Gastrocnemius medialis (tissue), 4 donors: ENCODE measurements around the gene PAQR8. TPM values are rescaled to one million over a fixed set of nuclear protein-coding genes. Genes with fewer than 3 reads are reported as not detected.

Experiments
- ATAC-seq, 2 donors: fragments of 150-250 bp; one replicate each; pipeline ENCODE4 v1.9.1; 2016
- DNase-seq, 2 donors: peaks; one replicate each; pipeline ENCODE4 v3.0.0-alpha.2; 2019
- H3K27ac ChIP-seq, 4 donors: fragments of 200-600 bp; sonication (generic); 1 replicate in 1 of 4; 2 replicates in 3 of 4; pipeline ENCODE4 v1.5.1; 2016 to 2018; ENCODE audit warnings: mild to moderate bottlenecking in 2 of 4, moderate library complexity in 1 of 4
- H3K27me3 ChIP-seq, 3 donors: fragments of 200-600 bp; sonication (generic) in 2 of 3; 1 replicate in 1 of 3; 2 replicates in 2 of 3; pipeline versions ENCODE4 v1.5.1 to v1.6.0; 2016 to 2019; ENCODE audit warnings: mild to moderate bottlenecking in 1 of 3, moderate library complexity in 1 of 3
- H3K36me3 ChIP-seq, 2 donors: fragments of 200-600 bp; sonication (generic) in 1 of 2; one replicate each; pipeline ENCODE4 v1.5.1; 2017 to 2018
- H3K4me1 ChIP-seq, 2 donors: fragments of 200-600 bp; sonication (generic) in 1 of 2; one replicate each; pipeline ENCODE4 v1.5.1; 2016 to 2017; ENCODE audit warnings: mild to moderate bottlenecking in 2 of 2
- H3K4me3 ChIP-seq, 4 donors: fragments of 200-600 bp; sonication (generic) in 3 of 4; 1 replicate in 1 of 4; 2 replicates in 3 of 4; pipeline ENCODE4 v1.5.1; 2016 to 2019; ENCODE audit warnings: mild to moderate bottlenecking in 2 of 4
- H3K9me3 ChIP-seq, 3 donors: fragments of 200-600 bp; sonication (generic) in 2 of 3; 1 replicate in 1 of 3; 2 replicates in 2 of 3; pipeline ENCODE4 v1.5.1; 2016 to 2019
- POLR2A ChIP-seq, 2 donors: fragments of 450-650 bp; IDR thresholded peaks; one replicate each; pipeline ENCODE4 v1.6.1; 2017; ENCODE audit warnings: antibody characterized with exemption in 2 of 2, mild to moderate bottlenecking in 2 of 2, moderate library complexity in 2 of 2
- in situ Hi-C, 4 donors: fragments of 200-750 bp; cut with MboI; loops; one replicate each; pipeline versions ENCODE4 v1.15.0 to v1.8.0; 2017; ENCODE audit warnings: low sequenced_read_pairs in 4 of 4
- intact Hi-C: fragments of 100-400 bp; cut with DNase I; formaldehyde crosslinking; loops from one replicate; pipeline ENCODE4 v1.15.1; 2023; ENCODE audit warnings: low total_unique reads
- total RNA-seq, 4 donors: library from RNA; depleted of rRNA; stranded (reverse); fragments of >200 nt; gene quantifications; one replicate each; pipeline versions ENCODE4 v1.1.0 to v1.2.3, GENCODE V29; 2016
- TF ChIP-seq, protein P1 (sequence below), 5 experiments: fragments of 450-650 bp in 3 of 5; fragments of 200-600 bp in 2 of 5; sonication (generic) in 2 of 5; IDR thresholded peaks in 4 of 5; conservative IDR thresholded peaks in 1 of 5; 1 replicate in 4 of 5; 2 replicates in 1 of 5; pipeline ENCODE4 v1.5.1; 2016 to 2019; ENCODE audit warnings: antibody characterized with exemption in 5 of 5, mild to moderate bottlenecking in 3 of 5, moderate library complexity in 3 of 5

The PAQR8 gene
- total RNA-seq, 4 donors from 2014 or later = 0.39 to 1.1 (median 0.72) TPM

DNA sequence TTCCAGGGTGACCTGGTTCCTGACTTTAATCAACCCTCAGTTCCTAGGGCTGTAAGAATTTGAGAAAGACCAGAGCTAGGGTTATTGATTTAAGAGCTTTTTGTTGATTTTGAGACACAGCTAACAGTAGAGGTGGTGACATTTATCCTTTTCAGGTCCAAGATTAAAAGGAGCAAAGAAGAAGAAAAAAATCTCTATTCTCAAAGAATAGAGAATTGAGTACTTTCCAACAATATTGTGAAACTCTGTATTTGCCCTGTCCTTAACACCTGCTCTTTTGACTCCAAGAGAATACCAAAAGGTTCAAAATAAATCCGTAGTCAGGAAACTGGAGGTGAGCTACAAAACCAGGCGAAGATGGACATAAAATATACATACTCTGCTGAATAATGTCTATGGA lies 7.3 kb downstream of the PAQR8 start:
- Histone ChIP-seq H3K9me3 (no peaks in the 10 kb centered on the region), H3K36me3 (no peaks in the 10 kb centered on the region), H3K4me1 (no peaks in the 10 kb centered on the region), H3K27me3 (no peaks in the 10 kb centered on the region), H3K27ac (no peak overlapping the region), H3K4me3 (no peak overlapping the region)
- no peak for TF ChIP-seq POLR2A (IDR thresholded peaks at IDR 0.05)
- DNase-seq (no peak), ATAC-seq (no peak)
- in situ Hi-C loops (no loop called here), intact Hi-C loops (no loop called here)

DNA sequence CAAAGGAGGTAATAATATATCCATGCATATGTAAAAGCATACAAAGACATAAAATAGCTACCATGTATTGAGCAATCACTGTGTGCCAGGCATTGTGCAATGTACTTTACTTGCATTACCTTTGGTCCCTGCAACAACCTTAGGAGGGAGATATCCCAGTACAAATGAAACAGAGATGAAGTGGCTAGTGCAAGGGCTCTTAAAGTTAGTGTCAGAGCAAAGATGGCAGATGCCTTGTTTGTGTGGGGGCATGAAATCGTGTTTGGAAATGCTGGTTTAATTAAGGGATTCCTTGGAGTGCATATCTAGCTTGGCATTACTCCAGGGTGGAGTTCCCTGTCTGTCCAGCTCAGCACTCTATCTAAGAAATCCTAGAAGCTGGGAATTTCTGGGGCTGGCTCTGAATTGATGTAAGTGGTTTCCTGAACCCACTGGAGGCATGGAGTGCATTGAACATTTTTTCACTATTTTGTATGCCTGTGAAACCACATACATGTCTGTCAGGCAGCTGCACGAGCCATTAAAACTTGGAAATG lies 9.8 kb downstream of the PAQR8 start:
- DNase-seq (no peak), ATAC-seq (no peak)
- in situ Hi-C loops (no loop called here), intact Hi-C loops (no loop called here)
- Histone ChIP-seq H3K27me3 (no peaks in the 10 kb centered on the region), H3K27ac (no peak overlapping the region), H3K4me1 (no peaks in the 10 kb centered on the region), H3K4me3 (no peak overlapping the region), H3K36me3 (no peaks in the 10 kb centered on the region), H3K9me3 (no peaks in the 10 kb centered on the region)
- TF ChIP-seq POLR2A (IDR thresholded peaks at IDR 0.05) = no peak
- TF ChIP-seq, protein P1, sequence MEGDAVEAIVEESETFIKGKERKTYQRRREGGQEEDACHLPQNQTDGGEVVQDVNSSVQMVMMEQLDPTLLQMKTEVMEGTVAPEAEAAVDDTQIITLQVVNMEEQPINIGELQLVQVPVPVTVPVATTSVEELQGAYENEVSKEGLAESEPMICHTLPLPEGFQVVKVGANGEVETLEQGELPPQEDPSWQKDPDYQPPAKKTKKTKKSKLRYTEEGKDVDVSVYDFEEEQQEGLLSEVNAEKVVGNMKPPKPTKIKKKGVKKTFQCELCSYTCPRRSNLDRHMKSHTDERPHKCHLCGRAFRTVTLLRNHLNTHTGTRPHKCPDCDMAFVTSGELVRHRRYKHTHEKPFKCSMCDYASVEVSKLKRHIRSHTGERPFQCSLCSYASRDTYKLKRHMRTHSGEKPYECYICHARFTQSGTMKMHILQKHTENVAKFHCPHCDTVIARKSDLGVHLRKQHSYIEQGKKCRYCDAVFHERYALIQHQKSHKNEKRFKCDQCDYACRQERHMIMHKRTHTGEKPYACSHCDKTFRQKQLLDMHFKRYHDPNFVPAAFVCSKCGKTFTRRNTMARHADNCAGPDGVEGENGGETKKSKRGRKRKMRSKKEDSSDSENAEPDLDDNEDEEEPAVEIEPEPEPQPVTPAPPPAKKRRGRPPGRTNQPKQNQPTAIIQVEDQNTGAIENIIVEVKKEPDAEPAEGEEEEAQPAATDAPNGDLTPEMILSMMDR (IDR thresholded peaks at IDR 0.05 in 4 of 5, conservative IDR thresholded peaks at IDR 0.05 in 1 of 5) = no peak

DNA sequence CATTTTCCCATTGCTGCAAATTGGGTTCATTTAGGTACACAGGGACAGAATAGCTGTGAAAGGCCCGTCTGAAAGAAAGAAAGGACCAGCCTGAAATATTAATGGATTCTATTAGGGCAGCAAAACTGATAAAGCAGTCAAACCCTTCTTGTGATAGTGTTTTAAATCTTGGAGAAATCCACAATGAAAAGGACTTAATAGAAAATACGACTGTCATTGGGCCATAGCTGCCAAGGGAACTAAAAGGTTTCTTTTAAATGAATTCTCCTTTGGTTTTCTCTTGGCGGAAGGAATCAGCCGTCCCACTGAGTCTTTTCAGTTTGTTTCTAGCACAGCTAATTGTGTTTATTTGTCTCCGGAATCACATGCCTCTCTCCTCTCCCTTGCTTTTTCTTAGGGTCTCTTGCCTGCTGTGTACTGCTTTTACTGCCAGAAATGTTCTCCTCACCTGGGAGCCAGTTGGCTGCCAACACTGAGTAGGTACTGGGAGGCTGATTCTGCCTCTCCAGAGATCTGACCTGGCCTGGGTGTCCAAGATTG lies 11.3 kb downstream of the PAQR8 start:
- H3K4me1 ChIP-seq = no peaks in the 10 kb centered on the region
- DNase-seq (no peak), ATAC-seq (no peak)
- no peak overlapping the region for H3K27ac ChIP-seq
- H3K4me3 ChIP-seq = no peak overlapping the region
- no peaks in the 10 kb centered on the region for H3K27me3 ChIP-seq
- H3K36me3 ChIP-seq = no peaks in the 10 kb centered on the region
- no peak for TF ChIP-seq POLR2A (IDR thresholded peaks at IDR 0.05)
- TF ChIP-seq, protein P1 (IDR thresholded peaks at IDR 0.05 in 4 of 5, conservative IDR thresholded peaks at IDR 0.05 in 1 of 5) = no peak
- intact Hi-C loops = no loop called here
- H3K9me3 ChIP-seq = no peaks in the 10 kb centered on the region
- in situ Hi-C loops = no loop called here

DNA sequence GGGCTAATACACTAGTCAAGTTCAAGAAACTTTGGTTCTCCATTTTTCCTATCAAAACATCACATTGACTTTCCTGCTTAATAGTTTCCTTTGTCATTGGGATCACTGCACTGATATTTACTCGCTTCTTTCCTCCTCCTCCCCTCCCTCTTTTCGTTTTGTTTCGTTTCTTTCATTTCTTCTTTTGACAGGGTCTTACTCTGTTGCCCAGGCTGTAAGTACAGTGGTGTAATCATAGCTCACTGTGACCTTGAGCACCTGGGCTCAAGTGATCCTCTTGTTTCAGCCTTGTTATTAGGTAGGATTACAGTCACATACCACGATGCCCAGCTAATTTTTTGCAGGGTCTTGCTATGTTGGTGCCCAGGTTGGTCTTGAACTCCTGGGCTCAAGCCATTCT lies 12.3 kb downstream of the PAQR8 start:
- DNase-seq = no peak
- in situ Hi-C loops = no loop called here

DNA sequence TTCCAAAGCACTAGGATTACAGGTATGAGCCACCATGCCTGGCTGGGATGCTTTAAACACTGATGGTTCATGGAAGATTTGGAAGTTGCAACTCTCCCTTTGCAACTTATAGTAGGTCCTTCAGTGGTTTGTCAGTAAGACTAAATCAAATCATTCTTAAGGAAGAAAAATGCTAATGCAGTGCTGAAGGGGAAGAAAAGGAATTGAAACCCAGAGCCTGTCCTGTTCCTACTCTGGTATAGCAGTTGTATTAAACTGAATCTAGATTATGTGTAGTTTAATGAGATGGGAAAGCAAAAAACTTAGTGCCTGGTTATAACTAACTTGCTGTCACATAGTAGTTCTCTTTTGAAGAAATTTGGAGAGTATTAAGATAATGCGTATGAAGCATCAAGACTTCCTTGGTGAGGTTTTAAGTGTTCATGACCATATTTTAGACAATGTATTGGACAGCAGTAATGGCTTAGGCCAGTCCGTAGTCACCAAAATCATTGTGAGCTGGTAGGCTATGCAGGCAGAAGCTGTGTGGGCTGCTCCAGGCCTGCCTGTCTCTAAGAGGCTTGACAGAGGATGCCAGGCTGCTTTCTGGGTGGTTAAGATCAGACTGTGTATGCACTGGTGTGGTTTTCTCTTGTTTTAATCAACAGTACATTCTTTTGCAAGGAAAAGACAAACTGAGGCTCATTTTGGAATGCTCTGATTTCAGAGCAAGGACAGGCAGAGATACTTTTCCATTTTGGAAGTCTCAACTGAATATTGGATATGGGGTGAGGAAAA lies 14.0 kb downstream of the PAQR8 start:
- in situ Hi-C loops (no loop called here), intact Hi-C loops (no loop called here)
- DNase-seq (no peak), ATAC-seq (no peak)
- Histone ChIP-seq H3K36me3 (no peaks in the 10 kb centered on the region), H3K27ac (no peak overlapping the region), H3K9me3 (no peaks in the 10 kb centered on the region), H3K4me3 (no peak overlapping the region), H3K4me1 (no peaks in the 10 kb centered on the region), H3K27me3 (no peaks in the 10 kb centered on the region)
- TF ChIP-seq POLR2A (IDR thresholded peaks at IDR 0.05) = no peak
- TF ChIP-seq, protein P1 (IDR thresholded peaks at IDR 0.05 in 4 of 5, conservative IDR thresholded peaks at IDR 0.05 in 1 of 5) = no peak

More for the DNA sequence above, 12.3 kb downstream of the PAQR8 start:
- Histone ChIP-seq H3K4me3 (no peak overlapping the region), H3K9me3 (no peaks in the 10 kb centered on the region), H3K27me3 (no peaks in the 10 kb centered on the region), H3K36me3 (no peaks in the 10 kb centered on the region), H3K27ac (no peak overlapping the region), H3K4me1 (no peaks in the 10 kb centered on the region)
- no peak for ATAC-seq
- TF ChIP-seq, protein P1 (IDR thresholded peaks at IDR 0.05 in 4 of 5, conservative IDR thresholded peaks at IDR 0.05 in 1 of 5) = no peak
- no peak for TF ChIP-seq POLR2A (IDR thresholded peaks at IDR 0.05)
- intact Hi-C loops = no loop called here
